Activated B cell treated with CpG ODN at 0.5 μM for 24 hours (primary cell): ENCODE results near the gene CHST10. TPM values are rescaled to one million over a fixed set of nuclear protein-coding genes. Genes with fewer than 3 reads are reported as not detected.

Source experiments
- ATAC-seq: fragments of 200-7000 bp; cut with Tn5 transposase; one replicate; pipeline ENCODE4 v1.10.0; 2021; ENCODE audit warnings: low read depth, mild to moderate bottlenecking, moderate library complexity
- CTCF ChIA-PET: fragments of 350-600 bp; sonication (Branson Sonifier 250); formaldehyde crosslinking; loops from one replicate; lab custom pipeline; 2021; ENCODE audit warnings: antibody characterized with exemption; lab: Charles Lee
- POLR2A ChIA-PET: fragments of 350-600 bp; sonication (Branson Sonifier 250); formaldehyde crosslinking; loops from one replicate; lab custom pipeline; 2021; ENCODE audit warnings: antibody characterized with exemption; lab: Charles Lee
- DNase-seq: peaks from one replicate; pipeline ENCODE4 v3.0.0; 2022
- H3K27ac Mint-ChIP-seq: one replicate; pipeline ENCODE4 v1.8.0; 2020; ENCODE audit warnings: mixed read lengths
- H3K27me3 Mint-ChIP-seq: one replicate; pipeline ENCODE4 v1.8.0; 2021; ENCODE audit warnings: mixed read lengths
- H3K36me3 Mint-ChIP-seq: one replicate; pipeline ENCODE4 v1.8.0; 2021; ENCODE audit warnings: low read depth, mixed read lengths
- H3K4me1 Mint-ChIP-seq: one replicate; pipeline ENCODE4 v1.8.0; 2021; ENCODE audit warnings: mixed read lengths
- H3K4me3 Mint-ChIP-seq: one replicate; pipeline ENCODE4 v1.8.0; 2020; ENCODE audit warnings: mild to moderate bottlenecking, mixed read lengths
- H3K9me3 Mint-ChIP-seq: one replicate; pipeline ENCODE4 v1.8.0; 2020; ENCODE audit warnings: mixed read lengths
- CTCF ChIP-seq: fragments of 200-600 bp; IDR thresholded peaks from one replicate; pipeline ENCODE4 v1.8.0; 2022; ENCODE audit warnings: antibody characterized with exemption, mild to moderate bottlenecking
- intact Hi-C: fragments of 100-400 bp; cut with micrococcal nuclease; formaldehyde crosslinking; loops from one replicate; pipeline ENCODE4 v1.15.1; 2024
- total RNA-seq: library from RNA; stranded (reverse); gene quantifications from 2 replicates; pipeline ENCODE4 v1.2.3, GENCODE V29; 2022

Gene CHST10
- total RNA-seq, 1 donor from 2014 or later, result 21.0 TPM

GRCh38 chr2:100407073-100407472 lies 10.4 kb downstream of the CHST10 start:
- no peak for TF ChIP-seq CTCF
- no peaks in the 10 kb centered on the region for H3K27me3 Mint-ChIP-seq
- ChIA-PET POLR2A (no interaction called here), CTCF (no interaction called here)
- intact Hi-C loops, result no loop called here
- no peak for DNase-seq
- H3K36me3 Mint-ChIP-seq, result peaks cover 42% of the 10 kb centered on the region
- no peaks in the 10 kb centered on the region for H3K4me1 Mint-ChIP-seq
- peak overlapping the region; percentile 1 for H3K27ac Mint-ChIP-seq
- no peaks in the 10 kb centered on the region for H3K9me3 Mint-ChIP-seq
- no peak for ATAC-seq
- no peak overlapping the region for H3K4me3 Mint-ChIP-seq

- intact Hi-C loops, result no loop called here
- CTCF ChIA-PET, result no interaction called here
- no peak for ATAC-seq
- Mint-ChIP-seq H3K4me3 (no peak overlapping the region), H3K27ac (no peak overlapping the region), H3K27me3 (no peaks in the 10 kb centered on the region), H3K36me3 (peaks cover 46% of the 10 kb centered on the region), H3K4me1 (no peaks in the 10 kb centered on the region), H3K9me3 (no peaks in the 10 kb centered on the region)
- DNase-seq, result no peak
- no peak for TF ChIP-seq CTCF
- POLR2A ChIA-PET, result no interaction called here
These were observed 11.4 kb downstream of the CHST10 start for GRCh38 chr2:100406120-100406508.

- no peak overlapping the region for H3K4me3 Mint-ChIP-seq
- no peak for TF ChIP-seq CTCF
- no peaks in the 10 kb centered on the region for H3K9me3 Mint-ChIP-seq
- peaks cover 49% of the 10 kb centered on the region for H3K36me3 Mint-ChIP-seq
- no peaks in the 10 kb centered on the region for H3K27me3 Mint-ChIP-seq
- no peak for DNase-seq
- intact Hi-C loops, result no loop called here
- ChIA-PET POLR2A (no interaction called here), CTCF (no interaction called here)
- ATAC-seq, result no peak
- H3K27ac Mint-ChIP-seq, result no peak overlapping the region
- H3K4me1 Mint-ChIP-seq, result no peaks in the 10 kb centered on the region
These were observed 11.9 kb downstream of the CHST10 start for GRCh38 chr2:100405403-100406119.

GRCh38 chr2:100404411-100404810 lies 13.1 kb downstream of the CHST10 start:
- no peaks in the 10 kb centered on the region for H3K4me1 Mint-ChIP-seq
- peaks cover 52% of the 10 kb centered on the region for H3K36me3 Mint-ChIP-seq
- ChIA-PET CTCF (no interaction called here), POLR2A (no interaction called here)
- no peak overlapping the region for H3K27ac Mint-ChIP-seq
- TF ChIP-seq CTCF, result no peak
- no peak for DNase-seq
- no peaks in the 10 kb centered on the region for H3K9me3 Mint-ChIP-seq
- ATAC-seq, result no peak
- no peak overlapping the region for H3K4me3 Mint-ChIP-seq
- H3K27me3 Mint-ChIP-seq, result no peaks in the 10 kb centered on the region
- intact Hi-C loops, result no loop called here

GRCh38 chr2:100403722-100404121 lies 13.7 kb downstream of the CHST10 start:
- peaks cover 52% of the 10 kb centered on the region for H3K36me3 Mint-ChIP-seq
- DNase-seq, result no peak
- POLR2A ChIA-PET, result no interaction called here
- ATAC-seq, result no peak
- no peak overlapping the region for H3K27ac Mint-ChIP-seq
- CTCF ChIA-PET, result no interaction called here
- no peak overlapping the region for H3K4me3 Mint-ChIP-seq
- no peaks in the 10 kb centered on the region for H3K9me3 Mint-ChIP-seq
- TF ChIP-seq CTCF, result no peak
- H3K27me3 Mint-ChIP-seq, result no peaks in the 10 kb centered on the region
- H3K4me1 Mint-ChIP-seq, result no peaks in the 10 kb centered on the region
- intact Hi-C loops, result no loop called here
